Suppressor macrophage treated with lipopolysaccharide for 4 hours (primary cell): ENCODE data around the gene C10orf67.
"Not testable (repeated sequence)": the region's sequence is repeated elsewhere in the genome, so short reads cannot be mapped to it uniquely, and the experiment has no call there.

Experiments
- DNase-seq: peaks from one replicate; pipeline ENCODE4 v3.0.0-alpha.2; 2020

Gene C10orf67

DNA sequence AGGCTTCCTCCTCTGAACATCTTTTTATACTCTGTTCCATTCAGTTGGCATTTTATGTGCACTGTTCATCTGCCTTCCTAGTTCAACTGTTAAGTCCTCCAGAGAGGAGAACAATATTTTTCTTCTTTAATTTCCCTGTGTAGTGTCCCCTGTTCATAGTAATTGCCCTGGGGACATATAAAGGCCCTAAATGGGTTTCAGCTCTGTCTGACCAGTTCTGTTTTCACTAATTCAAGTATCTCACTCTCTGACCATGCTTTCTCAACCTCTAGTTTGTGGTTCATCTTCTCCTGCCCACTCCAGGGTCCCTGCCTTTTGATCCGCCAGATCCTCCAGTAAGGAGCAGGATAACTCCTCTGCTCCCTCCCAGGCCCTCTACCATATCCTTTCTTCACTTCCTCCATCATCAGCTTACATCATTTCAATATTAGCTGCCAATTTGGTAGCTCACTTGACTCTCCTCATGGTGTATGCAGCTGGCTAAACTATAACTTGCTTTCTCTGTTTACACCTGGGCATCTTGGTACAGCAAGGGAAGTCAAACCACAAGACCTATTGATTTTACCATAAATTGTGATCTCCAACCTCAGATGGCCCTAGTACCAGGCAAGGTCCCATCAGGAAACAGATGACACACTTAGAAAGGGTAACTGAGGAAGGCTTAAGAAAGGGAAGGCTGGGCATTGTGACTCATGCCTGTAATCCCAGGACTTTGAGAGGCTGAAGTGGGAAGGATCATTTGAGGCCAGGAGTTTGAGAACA lies 17.7 kb upstream of the C10orf67 start:
- DNase-seq: no peak

- no peak for DNase-seq
Observed at GRCh38 chr10:23361665-23362064, 17.1 kb upstream of the C10orf67 start.

- no peak for DNase-seq
Observed at GRCh38 chr10:23359692-23360380, 15.2 kb upstream of the C10orf67 start.

DNA sequence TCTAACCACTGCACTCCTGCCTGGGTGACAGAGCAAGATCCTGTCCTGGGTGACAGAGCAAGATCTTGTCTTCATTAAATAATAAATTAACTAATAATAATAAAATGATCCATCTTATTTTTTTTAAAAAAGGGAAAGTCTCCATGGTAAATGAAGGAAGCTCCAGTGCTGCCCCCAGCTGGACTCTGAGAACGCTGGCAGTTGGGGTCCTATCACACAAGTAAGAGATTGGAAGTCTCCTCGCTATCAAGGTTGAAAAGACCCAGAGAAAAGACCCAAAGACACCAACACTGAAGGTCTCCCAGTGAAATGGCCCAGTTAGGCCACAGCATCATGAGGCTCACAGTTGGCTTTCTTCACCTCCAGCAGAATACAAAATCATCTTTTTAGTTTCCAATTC lies 13.8 kb upstream of the C10orf67 start:
- no peak for DNase-seq

DNA sequence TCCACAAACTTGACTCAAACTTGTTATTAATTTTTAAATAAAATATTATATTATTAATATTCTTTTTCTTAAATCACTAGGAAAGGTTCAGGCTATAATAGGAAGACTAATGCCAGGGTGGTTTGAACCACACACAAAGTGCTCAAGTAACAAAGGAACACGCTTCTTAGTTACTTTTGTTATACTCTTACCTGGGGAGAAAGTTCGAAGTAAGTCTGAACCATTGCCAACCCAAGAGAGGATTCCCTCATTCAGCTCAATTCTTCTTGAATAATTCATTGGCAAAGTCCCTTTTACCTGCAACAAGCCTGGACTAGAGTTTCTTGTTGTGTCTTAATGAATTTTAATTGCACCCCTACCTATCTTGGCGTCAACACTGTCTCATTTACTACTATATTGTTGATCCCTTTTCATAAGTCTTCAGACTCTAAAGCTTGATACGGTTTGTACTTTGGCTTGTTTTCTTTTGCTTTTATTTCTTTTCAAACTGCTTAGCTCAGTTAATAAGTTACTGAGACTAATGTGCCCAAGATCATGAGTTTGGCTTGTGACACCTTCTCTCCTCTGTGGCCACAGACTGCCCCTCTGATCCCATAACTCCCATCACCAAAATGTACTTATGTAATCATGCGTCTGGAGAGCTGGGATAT lies 10.2 kb upstream of the C10orf67 start:
- no peak for DNase-seq

DNA sequence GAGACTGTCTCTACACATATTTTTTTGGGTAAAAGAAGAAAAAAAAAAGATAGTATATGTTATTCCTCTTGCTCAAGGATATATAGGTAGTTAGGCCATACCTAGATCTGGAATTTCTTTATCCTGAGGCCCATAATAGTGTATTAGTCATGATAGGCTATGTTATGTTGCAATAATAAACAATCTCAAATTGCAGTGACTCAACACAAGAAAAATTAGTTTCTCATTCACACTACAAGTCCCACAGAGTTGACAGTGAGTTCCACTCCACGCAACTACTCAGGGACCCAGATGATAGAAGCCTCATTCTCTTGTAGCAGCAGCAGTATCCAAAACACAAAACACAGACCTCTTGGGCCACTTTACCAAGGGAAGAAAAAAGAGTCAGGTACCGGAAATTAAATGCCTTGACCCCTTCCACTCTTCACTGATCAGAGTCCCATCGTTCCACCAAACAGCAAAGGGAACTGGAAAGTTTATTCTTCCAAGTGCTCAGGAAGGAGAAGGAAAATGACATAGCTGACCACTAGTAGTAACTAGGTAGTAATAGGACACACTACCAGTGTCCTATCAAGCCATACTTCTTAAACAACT lies 7.4 kb upstream of the C10orf67 start:
- DNase-seq: peak; percentile 38

DNA sequence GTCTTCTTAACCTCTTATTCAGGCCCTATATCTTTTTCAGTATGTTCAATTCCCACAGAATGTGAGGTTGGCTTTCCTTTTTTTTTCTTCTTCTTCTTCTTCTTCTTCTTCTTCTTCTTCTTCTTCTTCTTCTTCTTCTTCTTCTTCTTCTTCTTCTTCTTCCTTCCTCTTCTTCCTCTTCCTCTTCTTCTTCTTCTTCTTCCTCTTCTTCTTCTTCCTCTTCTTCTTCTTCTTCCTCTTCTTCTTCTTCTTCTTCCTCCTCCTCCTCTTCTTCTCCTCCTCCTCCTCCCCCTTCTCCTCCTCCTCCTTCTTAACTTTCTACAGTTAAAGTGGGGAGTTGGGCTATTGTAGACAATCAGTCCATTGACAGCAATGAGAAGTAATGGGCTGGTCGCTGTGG lies 6.1 kb upstream of the C10orf67 start:
- not testable (repeated sequence) for DNase-seq

GRCh38 chr10:23345861-23346260 lies 1.3 kb upstream of the C10orf67 start:
- DNase-seq: no peak

- no peak for DNase-seq
Observed at GRCh38 chr10:23343591-23344240, 881 bp downstream of the C10orf67 start.

- no peak for DNase-seq
Observed at GRCh38 chr10:23342213-23342884, 2.2 kb downstream of the C10orf67 start.

DNA sequence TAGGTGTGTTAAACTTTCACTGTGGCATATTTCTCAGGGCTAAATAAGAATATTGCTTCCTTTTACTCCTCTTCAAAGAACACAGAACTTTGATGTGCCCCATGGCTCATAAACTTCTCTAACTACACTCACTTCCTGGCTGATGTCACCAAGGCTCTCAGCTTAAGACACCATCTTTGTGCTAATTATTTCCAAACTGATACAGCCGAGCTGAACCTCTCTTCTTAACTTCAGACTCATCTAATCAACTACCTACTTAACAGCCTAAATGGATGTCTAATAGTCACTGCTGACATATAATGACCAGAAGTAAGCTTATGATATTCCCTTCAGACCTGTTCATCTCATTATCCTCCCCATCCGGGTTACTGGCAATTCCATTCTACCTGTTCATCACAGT lies 3.6 kb downstream of the C10orf67 start:
- DNase-seq: peak; percentile 44

- DNase-seq: no peak
Observed at GRCh38 chr10:23340354-23340753, 4.2 kb downstream of the C10orf67 start.

- no peak for DNase-seq
Observed at GRCh38 chr10:23338886-23339285, 5.7 kb downstream of the C10orf67 start.

GRCh38 chr10:23338155-23338828 lies 6.3 kb downstream of the C10orf67 start:
- DNase-seq: no peak

GRCh38 chr10:23337616-23338015 lies 7.0 kb downstream of the C10orf67 start:
- DNase-seq: no peak

DNA sequence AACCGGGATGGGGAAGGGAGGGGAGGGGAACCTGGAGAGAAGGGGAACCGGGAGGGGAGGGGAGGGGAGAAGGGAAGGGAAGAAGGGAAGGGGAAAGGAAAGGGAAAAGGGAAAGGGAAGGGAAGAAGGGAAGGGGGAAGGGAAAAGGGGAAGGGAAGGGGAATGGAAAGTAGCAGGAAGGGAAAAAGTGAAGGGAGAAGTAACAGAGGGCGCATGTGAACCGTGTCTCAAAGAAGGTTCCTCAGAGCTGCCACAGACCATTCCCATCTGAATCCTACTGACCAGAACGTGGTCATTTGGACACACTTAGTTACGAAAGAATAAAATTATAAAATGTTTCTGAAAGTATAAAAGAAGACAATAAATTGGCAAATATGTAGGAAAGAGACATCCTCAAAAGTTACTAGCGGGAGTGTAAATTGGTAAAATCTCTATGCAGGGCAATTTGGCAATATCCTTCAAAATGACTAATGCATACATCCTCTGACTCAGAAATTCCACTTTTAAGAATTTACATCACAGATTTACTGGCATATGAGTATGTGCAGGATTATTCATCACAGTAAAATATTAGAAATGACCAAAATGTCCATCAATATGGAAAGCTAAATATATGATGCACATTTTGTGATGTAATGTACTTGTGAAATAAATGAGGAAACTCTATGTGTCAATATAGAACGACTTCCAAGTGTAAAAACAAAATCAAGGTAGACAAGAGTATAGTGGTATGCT lies 12.9 kb downstream of the C10orf67 start:
- peak; percentile 89 for DNase-seq

DNA sequence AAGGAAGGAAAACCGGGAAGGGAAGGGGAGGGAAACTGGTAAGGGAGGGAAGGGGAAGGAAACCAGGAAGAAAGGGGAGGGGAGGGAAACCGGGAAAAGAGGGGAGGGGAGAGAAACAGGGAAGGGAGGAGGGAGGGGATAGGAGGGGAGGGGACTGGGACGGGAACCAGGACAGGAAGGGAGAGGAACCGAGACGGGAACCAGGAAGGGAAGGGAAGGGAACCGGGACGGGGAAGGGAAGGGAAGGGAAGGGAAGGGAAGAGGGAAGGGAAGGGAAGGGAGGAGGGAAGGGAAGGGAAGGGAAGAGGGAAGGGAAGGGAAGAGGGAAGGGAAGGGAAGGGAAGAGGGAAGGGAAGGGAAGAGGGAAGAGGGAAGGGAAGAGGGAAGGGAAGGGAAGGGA lies 13.6 kb downstream of the C10orf67 start:
- no peak for DNase-seq

- DNase-seq: no peak
Observed at GRCh38 chr10:23326544-23327307, 17.9 kb downstream of the C10orf67 start.

DNA sequence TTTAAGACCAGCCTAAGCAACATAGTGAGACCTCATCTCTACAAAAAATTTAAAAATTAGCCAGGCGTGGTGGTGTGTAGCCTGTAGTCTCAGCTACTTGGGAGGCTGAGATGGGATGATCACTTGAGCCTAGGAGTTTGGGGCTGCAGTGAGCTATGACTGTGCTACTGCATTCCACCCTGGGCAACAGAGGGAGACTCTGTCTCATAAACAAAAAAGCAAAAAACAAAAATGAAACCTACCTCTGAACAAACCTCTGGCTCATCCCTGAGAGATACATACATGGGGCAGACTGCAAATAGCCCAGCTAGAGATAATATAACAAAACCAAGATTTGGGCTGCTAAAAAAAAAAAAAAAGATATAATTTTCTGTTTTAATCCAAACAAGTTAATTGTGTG lies 19.5 kb downstream of the C10orf67 start:
- peak; percentile 28 for DNase-seq

DNA sequence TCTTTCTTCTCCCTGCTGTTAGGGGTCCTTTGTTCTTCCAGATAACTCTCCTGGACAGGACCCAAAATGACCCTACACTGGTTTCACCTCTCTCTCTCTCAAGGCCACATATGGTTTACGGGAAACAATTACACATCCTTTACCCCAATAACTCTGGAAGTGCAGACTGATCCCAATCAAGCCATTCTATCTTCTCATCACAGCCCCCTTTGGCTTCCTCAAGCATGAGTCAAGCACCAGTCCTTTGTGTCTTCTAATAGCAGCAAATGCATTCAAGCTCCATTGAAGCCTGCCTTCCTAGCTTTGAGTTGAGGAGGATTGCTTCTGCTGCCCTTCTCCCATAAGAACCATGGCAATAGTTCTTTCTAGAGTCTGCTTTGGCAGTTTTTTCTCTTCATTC lies 20.2 kb downstream of the C10orf67 start:
- DNase-seq: no peak
